H1 (cell line): Measurements from ENCODE around the gene FOXO1. TPM values are rescaled to one million over a fixed set of nuclear protein-coding genes. Genes with fewer than 3 reads are reported as not detected.

Source experiments
- ATF3 ChIP-seq: IDR thresholded peaks from 2 replicates; pipeline ENCODE4 v1.6.1; 2011; ENCODE audit warnings: low read depth, mild to moderate bottlenecking, low read length; ENCODE audit not compliant: insufficient read depth
- CHD2 ChIP-seq: IDR thresholded peaks from 2 replicates; pipeline ENCODE4 v1.6.1; 2012; ENCODE audit warnings: low read length, improper control_type of control experiment
- MAX ChIP-seq: IDR thresholded peaks from 2 replicates; pipeline ENCODE4 v1.6.1; 2012; ENCODE audit warnings: inconsistent platforms
- SP2 ChIP-seq: IDR thresholded peaks from 2 replicates; pipeline ENCODE4 v1.6.1; 2012; ENCODE audit warnings: mild to moderate bottlenecking, low read length, inconsistent platforms
- SUZ12 ChIP-seq: fragments of 200-600 bp; sonication (generic); IDR thresholded peaks from 2 replicates; pipeline ENCODE4 v1.6.1; 2012; ENCODE audit warnings: mild to moderate bottlenecking, inconsistent platforms, low read length, moderate library complexity, mixed read lengths
- TEAD4 ChIP-seq: IDR thresholded peaks from 2 replicates; pipeline ENCODE4 v1.6.1; 2012; ENCODE audit warnings: low read depth, low read length, inconsistent platforms, mixed read lengths
- polyA plus RNA-seq, 7 experiments: library from polyadenylated mRNA; depleted of rRNA in 3 of 7; stranded (reverse) in 5 of 7; unstranded in 2 of 7; fragments of >200 nt in 5 of 7; fragments of 200-250 nt in 2 of 7; gene quantifications; 1 replicate in 5 of 7; 2 replicates in 1 of 7; 4 replicates in 1 of 7; pipeline versions ENCODE4 v1.2.1 to v1.2.3, GENCODE V29; 2011 to 2013; ENCODE audit warnings: missing spikeins in 2 of 7, mixed read lengths in 2 of 7
- total RNA-seq: library from RNA; stranded (reverse); fragmentation: NEBNext Ultra II Directional; extraction: Animal tissue kit (Norgen Biotek cat#: 25700); gene quantifications from 2 replicates; pipeline ENCODE4 v1.2.1, GENCODE V29; 2021

FOXO1 gene
- total and polyA plus RNA-seq, 2 of the 8 experiments (the other 6 are each of a cell fraction or from before 2014, with no cell fraction given), result 35.3 to 56.9 TPM

DNA sequence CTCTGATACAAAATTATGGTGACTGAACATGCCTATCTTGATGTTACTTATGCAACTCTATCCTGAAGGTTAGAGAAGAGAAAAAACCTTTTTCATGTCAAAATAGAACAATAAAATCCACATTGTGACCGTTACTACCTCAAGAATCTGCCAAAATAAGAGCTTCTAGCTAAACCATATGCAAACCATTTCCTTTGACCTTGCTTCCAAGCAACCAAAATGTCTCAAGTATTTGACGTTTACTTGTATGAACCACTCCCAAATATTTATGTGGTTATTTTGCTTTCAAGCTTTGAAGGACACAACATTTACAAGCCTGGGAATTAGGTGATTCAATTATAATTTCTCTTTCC, 13.9 kb downstream of the FOXO1 start (continued):
- no peak for TF ChIP-seq SUZ12
- TF ChIP-seq TEAD4, result no peak
- no peak for TF ChIP-seq ATF3
- no peak for TF ChIP-seq SP2
- TF ChIP-seq CHD2, result no peak
- no peak for TF ChIP-seq MAX
